Measurements from ENCODE around the gene ZNF483. TPM values are rescaled to one million over a fixed set of nuclear protein-coding genes. Genes with fewer than 3 reads are reported as not detected.
"Not testable (repeated sequence)": the region's sequence is repeated elsewhere in the genome, so short reads cannot be mapped to it uniquely, and the experiment has no call there.

The ZNF483 gene
- total and polyA plus RNA-seq, 10 donors, result 0.14 to 13.7 (median 7.0) TPM

DNA sequence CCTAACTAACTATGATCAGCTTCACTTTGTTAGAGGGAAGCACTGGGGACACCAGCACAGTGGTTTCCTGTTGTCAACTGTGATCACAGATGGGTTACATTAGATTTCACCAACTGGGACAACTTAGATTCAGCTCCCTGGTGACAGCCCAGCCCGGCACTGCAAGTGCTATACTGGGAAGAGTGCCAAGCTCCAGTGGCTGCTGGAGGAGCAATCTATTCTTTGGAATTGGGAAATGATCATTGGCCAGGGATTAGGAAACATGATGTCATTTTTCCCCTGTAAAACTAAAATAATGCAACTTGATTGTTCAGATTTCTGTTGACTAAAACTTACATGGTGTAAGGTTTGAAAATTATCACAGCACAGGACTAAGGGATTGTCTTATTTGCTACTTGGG lies 41.3 kb downstream of the ZNF483 start:
- Histone ChIP-seq H3K27ac (no peak overlapping the region), H3K36me3 (peaks cover 0 to 98% (median 23%) of the 10 kb centered on the region in 6 donors), H3K9me3 (peaks cover 4 to 73% (median 40%) of the 10 kb centered on the region in 8 donors), H3K27me3 (replicated peaks in 1 of 7) (no peaks in the 10 kb centered on the region), H3K4me1 (no peaks in the 10 kb centered on the region), H3K4me3 (no peak overlapping the region)
- intact Hi-C loops (cut with DNase I; ENCODE audit: low total_unique reads), result no loop called here
- DNase-seq, result no peak
- TF ChIP-seq POLR2AphosphoS5 (IDR thresholded peaks at IDR 0.05) (no peak), POLR2A (IDR thresholded peaks at IDR 0.05) (no peak)
- TF ChIP-seq, protein P1, sequence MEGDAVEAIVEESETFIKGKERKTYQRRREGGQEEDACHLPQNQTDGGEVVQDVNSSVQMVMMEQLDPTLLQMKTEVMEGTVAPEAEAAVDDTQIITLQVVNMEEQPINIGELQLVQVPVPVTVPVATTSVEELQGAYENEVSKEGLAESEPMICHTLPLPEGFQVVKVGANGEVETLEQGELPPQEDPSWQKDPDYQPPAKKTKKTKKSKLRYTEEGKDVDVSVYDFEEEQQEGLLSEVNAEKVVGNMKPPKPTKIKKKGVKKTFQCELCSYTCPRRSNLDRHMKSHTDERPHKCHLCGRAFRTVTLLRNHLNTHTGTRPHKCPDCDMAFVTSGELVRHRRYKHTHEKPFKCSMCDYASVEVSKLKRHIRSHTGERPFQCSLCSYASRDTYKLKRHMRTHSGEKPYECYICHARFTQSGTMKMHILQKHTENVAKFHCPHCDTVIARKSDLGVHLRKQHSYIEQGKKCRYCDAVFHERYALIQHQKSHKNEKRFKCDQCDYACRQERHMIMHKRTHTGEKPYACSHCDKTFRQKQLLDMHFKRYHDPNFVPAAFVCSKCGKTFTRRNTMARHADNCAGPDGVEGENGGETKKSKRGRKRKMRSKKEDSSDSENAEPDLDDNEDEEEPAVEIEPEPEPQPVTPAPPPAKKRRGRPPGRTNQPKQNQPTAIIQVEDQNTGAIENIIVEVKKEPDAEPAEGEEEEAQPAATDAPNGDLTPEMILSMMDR (IDR thresholded peaks at IDR 0.05 in 8 of 11, conservative IDR thresholded peaks at IDR 0.05 in 3 of 11), result no peak
- WGBS, 5 donors, result 44 to 69% (median 55%) methylated on average over 1 of the region's 1 CpG

DNA sequence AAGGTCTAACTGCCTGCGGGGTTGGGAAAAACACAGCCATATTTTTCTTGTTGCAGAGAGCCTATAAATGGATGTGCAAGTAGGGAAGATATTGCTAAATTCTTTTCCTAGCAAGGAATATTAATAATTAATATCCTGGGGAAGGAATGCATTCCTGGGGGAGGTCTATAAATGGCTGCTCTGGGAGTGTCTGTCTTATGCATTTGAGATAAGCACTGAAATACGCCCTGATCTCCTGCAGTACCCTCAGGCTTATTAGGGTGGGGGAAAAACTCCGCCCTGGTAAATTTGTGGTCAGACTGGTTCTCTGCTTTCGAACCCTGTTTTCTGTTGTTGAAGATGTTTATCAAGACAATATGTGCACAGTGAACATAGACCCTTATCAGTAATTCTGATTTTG lies 43.1 kb downstream of the ZNF483 start:
- peaks cover 0 to 95% (median 23%) of the 10 kb centered on the region in 6 donors for H3K36me3 ChIP-seq

DNA sequence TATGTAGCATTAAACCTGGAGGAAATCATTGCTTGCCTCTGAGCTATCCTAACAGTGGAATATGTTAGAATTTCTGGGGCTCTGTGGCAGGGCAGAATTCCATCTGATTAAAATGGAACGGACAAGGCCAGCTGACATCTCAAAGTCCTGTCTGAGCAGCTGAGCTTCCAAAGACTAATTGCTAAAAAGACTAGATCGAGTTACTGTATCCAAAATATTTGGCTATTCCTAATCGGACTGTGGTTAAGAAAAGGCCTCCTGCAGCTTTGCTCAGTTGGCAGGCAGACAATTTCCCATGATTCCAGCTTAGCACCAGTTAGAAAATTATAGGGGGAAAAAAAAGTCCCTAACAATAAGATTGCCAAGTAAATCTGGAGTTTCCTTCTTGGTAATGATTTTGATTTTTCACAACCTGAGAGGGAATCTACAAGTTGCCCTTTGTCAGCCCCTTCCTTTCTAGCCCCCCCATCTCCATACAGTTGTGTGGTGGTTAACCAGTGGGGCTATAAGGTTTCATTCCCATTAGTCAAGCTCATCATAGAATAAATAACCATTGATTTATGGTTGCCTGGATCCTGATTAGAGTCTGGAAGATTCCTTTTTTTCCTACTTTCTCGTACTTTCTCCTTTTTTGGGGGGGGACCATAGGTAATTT lies 48.1 kb downstream of the ZNF483 start:
- WGBS, 5 donors, result 79 to 94% (median 83%) methylated on average over 4 of the region's 4 CpGs
- Histone ChIP-seq H3K4me1 (no peaks in the 10 kb centered on the region), H3K27me3 (replicated peaks in 1 of 7) (no peaks in the 10 kb centered on the region), H3K4me3 (no peak overlapping the region), H3K9me3 (peaks cover 3 to 34% (median 20%) of the 10 kb centered on the region in 8 donors), H3K27ac (no peak overlapping the region), H3K36me3 (peaks cover 0 to 95% (median 18%) of the 10 kb centered on the region in 6 donors)
- TF ChIP-seq, protein P1 (IDR thresholded peaks at IDR 0.05 in 8 of 11, conservative IDR thresholded peaks at IDR 0.05 in 3 of 11), result no peak
- TF ChIP-seq POLR2A (IDR thresholded peaks at IDR 0.05) (no peak), POLR2AphosphoS5 (IDR thresholded peaks at IDR 0.05) (no peak)
- DNase-seq, result no peak
- intact Hi-C loops (cut with DNase I; ENCODE audit: low total_unique reads), result no loop called here

More for the DNA sequence above, 43.1 kb downstream of the ZNF483 start:
- H3K27me3 ChIP-seq (replicated peaks in 1 of 7); DNase-seq; H3K4me1 ChIP-seq; H3K4me3 ChIP-seq; H3K27ac ChIP-seq; intact Hi-C loops (cut with DNase I; ENCODE audit: low total_unique reads): not testable (repeated sequence)
- 95 to 98% (median 96%) methylated on average over 4 of the region's 4 CpGs for WGBS, 5 donors
- H3K9me3 ChIP-seq, result peaks cover 4 to 73% (median 40%) of the 10 kb centered on the region in 8 donors

DNA sequence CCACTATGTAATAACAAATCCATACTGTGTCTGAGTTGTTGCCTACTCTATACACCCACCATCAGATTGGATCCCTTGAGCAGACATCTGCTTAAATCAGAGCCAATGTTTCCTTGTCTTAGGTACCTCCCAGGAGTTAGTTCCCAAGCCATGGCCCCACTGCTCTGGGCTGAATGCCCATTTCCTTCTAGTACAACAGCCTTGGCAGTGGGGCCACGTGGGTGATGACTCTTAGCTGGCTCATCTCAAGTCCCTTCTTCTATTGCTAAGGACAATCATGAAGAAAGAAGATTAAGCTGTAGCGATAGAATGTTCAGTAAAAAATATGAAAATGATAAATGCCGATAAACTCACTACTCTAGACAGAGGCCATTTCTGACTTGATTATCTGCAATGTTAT lies 57.9 kb downstream of the ZNF483 start:
- no peaks in the 10 kb centered on the region for H3K9me3 ChIP-seq
- peaks cover 0 to 68% (median 0%) of the 10 kb centered on the region in 6 donors for H3K36me3 ChIP-seq
- no peaks in the 10 kb centered on the region for H3K4me1 ChIP-seq
- H3K27ac ChIP-seq, result no peak overlapping the region
- H3K27me3 ChIP-seq (replicated peaks in 1 of 7), result no peaks in the 10 kb centered on the region
- no peak overlapping the region for H3K4me3 ChIP-seq
- intact Hi-C loops (cut with DNase I; ENCODE audit: low total_unique reads), result no loop called here
- TF ChIP-seq, protein P1 (IDR thresholded peaks at IDR 0.05 in 8 of 11, conservative IDR thresholded peaks at IDR 0.05 in 3 of 11), result no peak
- TF ChIP-seq POLR2AphosphoS5 (IDR thresholded peaks at IDR 0.05), result no peak
- no peak for TF ChIP-seq POLR2A (IDR thresholded peaks at IDR 0.05)
- WGBS, 5 donors, result 76 to 87% (median 80%) methylated on average over 3 of the region's 3 CpGs
- DNase-seq, result no peak
